Retinal pigment epithelial cell (primary cell): ENCODE data around the gene STK38L.
"Not testable (repeated sequence)": the region's sequence is repeated elsewhere in the genome, so short reads cannot be mapped to it uniquely, and the experiment has no call there.

Experiments used
- DNase-seq: peaks from one replicate; pipeline ENCODE4 v3.0.0-alpha.2; 2010; ENCODE audit warnings: low read depth
- H3K4me3 ChIP-seq: 2 replicates; pipeline ENCODE4 v1.5.1; 2011; ENCODE audit warnings: mild to moderate bottlenecking, low read length, control low read depth, moderate library complexity
- CTCF ChIP-seq: conservative IDR thresholded peaks from 2 replicates; pipeline ENCODE4 v1.5.1; 2011; ENCODE audit warnings: low read depth, low read length, control low read depth, inconsistent platforms

STK38L gene

GRCh38 chr12:27226407-27226929 is 17.6 kb upstream of the STK38L start:
- DNase-seq, result no peak
- H3K4me3 ChIP-seq, result no peak overlapping the region
- no peak for TF ChIP-seq CTCF

DNA sequence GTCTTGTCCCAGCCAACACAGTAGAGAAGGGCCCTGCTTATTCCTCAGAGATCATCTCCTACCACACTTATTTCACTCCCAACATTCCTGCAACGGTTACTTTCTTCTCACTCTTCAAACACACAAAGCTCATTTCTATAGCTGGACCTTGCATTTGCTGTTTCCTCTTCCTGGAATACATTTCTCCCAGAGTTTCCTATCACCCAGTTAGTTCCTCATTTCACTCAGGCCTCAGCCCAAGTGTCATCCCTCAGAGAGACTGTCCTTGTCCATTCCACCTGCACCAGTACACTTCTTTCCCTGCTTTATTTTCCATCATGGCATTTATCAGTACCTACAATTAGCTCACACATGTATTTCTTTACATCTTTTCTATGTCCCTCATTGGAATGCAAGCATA is 14.7 kb upstream of the STK38L start:
- DNase-seq, result no peak
- TF ChIP-seq CTCF, result no peak
- no peak overlapping the region for H3K4me3 ChIP-seq

DNA sequence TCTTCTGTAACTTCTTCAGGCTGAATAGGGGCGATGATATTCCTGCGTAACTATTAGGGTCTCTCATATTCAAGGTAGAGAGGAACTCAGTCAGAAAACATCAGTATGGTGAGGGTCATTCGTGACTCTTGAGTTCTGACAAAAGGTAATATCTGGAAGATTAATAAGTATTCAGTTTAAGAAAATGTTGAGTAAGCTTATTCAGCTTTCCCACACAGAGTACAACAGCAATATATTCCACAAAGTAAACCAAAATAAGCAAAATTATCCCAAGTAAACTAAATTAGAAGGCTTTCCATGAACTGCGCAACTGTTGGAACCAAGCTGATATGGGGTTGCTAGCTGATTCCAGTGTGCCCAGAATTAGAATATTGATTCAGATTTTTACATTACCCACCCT is 12.7 kb upstream of the STK38L start:
- DNase-seq, H3K4me3 ChIP-seq: not testable (repeated sequence)

DNA sequence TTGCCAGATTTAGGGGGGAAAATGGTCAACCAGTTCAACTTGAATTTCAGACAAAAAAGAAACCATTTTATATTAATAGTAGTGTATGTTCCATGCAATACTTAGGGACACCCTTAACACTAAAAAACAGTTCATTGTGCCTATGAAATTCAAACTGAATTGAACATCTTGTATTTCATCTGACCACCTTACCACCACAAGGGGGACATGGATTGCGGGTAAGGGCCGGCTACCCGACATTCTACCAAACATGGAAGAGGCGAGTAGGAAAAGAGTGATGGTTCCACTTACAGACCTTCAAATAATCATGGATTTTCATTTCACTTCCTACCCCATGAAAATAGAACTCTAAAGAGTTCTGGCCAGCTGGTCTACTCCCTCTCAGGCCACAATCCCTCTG is 10.3 kb upstream of the STK38L start:
- no peak overlapping the region for H3K4me3 ChIP-seq
- no peak for DNase-seq
- TF ChIP-seq CTCF, result peak; percentile 8

DNA sequence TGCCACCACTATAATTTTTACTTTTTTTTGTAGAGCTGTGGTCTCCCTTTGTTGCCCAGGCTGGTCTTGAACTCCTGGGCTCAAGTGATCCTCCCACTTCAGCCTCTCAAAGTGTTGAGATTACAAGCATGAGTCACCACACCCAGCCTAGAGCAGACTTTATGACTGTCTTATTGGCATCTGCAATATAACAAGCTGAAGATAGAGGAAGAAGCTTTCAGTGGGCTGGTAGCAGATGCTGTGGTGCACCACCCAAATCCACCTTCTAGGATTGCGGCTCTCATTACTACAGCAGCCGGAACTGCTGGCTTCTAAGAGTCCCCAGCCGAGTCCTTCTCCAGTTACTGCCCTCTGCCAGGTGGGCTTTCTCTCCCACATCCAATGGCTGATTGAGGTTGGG is 7.6 kb upstream of the STK38L start:
- DNase-seq, result no peak
- H3K4me3 ChIP-seq, result no peak overlapping the region
- TF ChIP-seq CTCF, result no peak

GRCh38 chr12:27237790-27238771 is 6.0 kb upstream of the STK38L start:
- TF ChIP-seq CTCF, result no peak
- no peak overlapping the region for H3K4me3 ChIP-seq
- DNase-seq, result no peak

- no peak for TF ChIP-seq CTCF
- H3K4me3 ChIP-seq, result no peak overlapping the region
- DNase-seq, result no peak
These were observed 1.1 kb upstream of the STK38L start for GRCh38 chr12:27243006-27243405.
